Measurements from ENCODE around the gene MORN1. TPM values are rescaled to one million over a fixed set of nuclear protein-coding genes. Genes with fewer than 3 reads are reported as not detected.

Gene MORN1
- total RNA-seq, 4 donors from 2014 or later: 5.7 to 9.7 (median 7.1) TPM

GRCh38 chr1:2386636-2387611, 4.4 kb downstream of the MORN1 start:
- WGBS, 2 donors: 95 to 96% methylated on average over 27 to 30 of the region's 30 CpGs

GRCh38 chr1:2385606-2386280, 5.6 kb downstream of the MORN1 start:
- TF ChIP-seq POLR2A (IDR thresholded peaks at IDR 0.05) (no peak), CTCF (IDR thresholded peaks at IDR 0.05) (no peak)
- H3K4me3 ChIP-seq (ENCODE audit: low read depth, poor library complexity, severe bottlenecking): no peak overlapping the region
- WGBS, 2 donors: 90 to 93% methylated on average over 19 of the region's 19 CpGs
- DNase-seq (ENCODE audit: low spot score in 2 of 2): peak in 1 of 2 donors; percentile 80
- intact Hi-C loops (cut with DNase I; ENCODE audit: low total_unique reads): no loop called here

More at GRCh38 chr1:2386636-2387611, 4.4 kb downstream of the MORN1 start:
- no peak overlapping the region for H3K4me3 ChIP-seq (ENCODE audit: low read depth, poor library complexity, severe bottlenecking)
- intact Hi-C loops (cut with DNase I; ENCODE audit: low total_unique reads): no loop called here
- peak in 1 of 2 donors; percentile 76 for DNase-seq (ENCODE audit: low spot score in 2 of 2)
- TF ChIP-seq CTCF (IDR thresholded peaks at IDR 0.05): no peak
- TF ChIP-seq POLR2A (IDR thresholded peaks at IDR 0.05): no peak

- TF ChIP-seq POLR2A (IDR thresholded peaks at IDR 0.05) (no peak), CTCF (IDR thresholded peaks at IDR 0.05) (no peak)
- H3K4me3 ChIP-seq (ENCODE audit: low read depth, poor library complexity, severe bottlenecking): no peak overlapping the region
- intact Hi-C loops (cut with DNase I; ENCODE audit: low total_unique reads): no loop called here
- peak in 1 of 2 donors; percentile 82 for DNase-seq (ENCODE audit: low spot score in 2 of 2)
- WGBS, 2 donors: 83 to 84% methylated on average over 36 to 39 of the region's 41 CpGs
Observed at GRCh38 chr1:2384941-2385481, 6.3 kb downstream of the MORN1 start.

- no peak overlapping the region for H3K4me3 ChIP-seq (ENCODE audit: low read depth, poor library complexity, severe bottlenecking)
- peak in 1 of 2 donors; percentile 70 for DNase-seq (ENCODE audit: low spot score in 2 of 2)
- WGBS, 2 donors: 91% methylated on average over 21 of the region's 21 CpGs
- intact Hi-C loops (cut with DNase I; ENCODE audit: low total_unique reads): no loop called here
- TF ChIP-seq CTCF (IDR thresholded peaks at IDR 0.05) (no peak), POLR2A (IDR thresholded peaks at IDR 0.05) (no peak)
Observed at GRCh38 chr1:2384130-2384860, 7.1 kb downstream of the MORN1 start.

- peak in 1 of 2 donors; percentile 68 for DNase-seq (ENCODE audit: low spot score in 2 of 2)
- intact Hi-C loops (cut with DNase I; ENCODE audit: low total_unique reads): loop anchor here (2.0 kb wide), 1 partner anchor 187 kb away; no protein-coding TSS in a partner anchor
- TF ChIP-seq POLR2A (IDR thresholded peaks at IDR 0.05) (no peak), CTCF (IDR thresholded peaks at IDR 0.05) (no peak)
- no peak overlapping the region for H3K4me3 ChIP-seq (ENCODE audit: low read depth, poor library complexity, severe bottlenecking)
- WGBS, 2 donors: 83 to 93% methylated on average over 9 to 14 of the region's 14 CpGs
Observed at GRCh38 chr1:2383576-2383975, 7.8 kb downstream of the MORN1 start.
